KOPT-K1 (cell line): Measurements from ENCODE around the gene C2.
"Not testable (repeated sequence)": the region's sequence is repeated elsewhere in the genome, so short reads cannot be mapped to it uniquely, and the experiment has no call there.

Experiments
- H3K27ac ChIP-seq: fragments of 200-600 bp; sonication (generic); 2 replicates; pipeline ENCODE4 v1.5.1; 2016; ENCODE audit warnings: antibody characterized with exemption, mild to moderate bottlenecking, low read depth, low read length; ENCODE audit not compliant: poor library complexity, severe bottlenecking
- H3K36me3 ChIP-seq: fragments of 200-600 bp; sonication (generic); 2 replicates; pipeline ENCODE4 v1.5.1; 2017; ENCODE audit warnings: antibody characterized with exemption, mild to moderate bottlenecking, low read length, moderate library complexity; ENCODE audit not compliant: insufficient read depth
- H3K9me3 ChIP-seq: fragments of 200-600 bp; sonication (generic); 2 replicates; pipeline ENCODE4 v1.5.1; 2017; ENCODE audit warnings: antibody characterized with exemption, low read length, mild to moderate bottlenecking; ENCODE audit not compliant: insufficient read depth, poor library complexity, severe bottlenecking

Gene C2

GRCh38 chr6:31969712-31970603, 42.4 kb downstream of the C2 start:
- Histone ChIP-seq H3K36me3 (peaks cover 61% of the 10 kb centered on the region), H3K27ac (no peak overlapping the region), H3K9me3 (no peaks in the 10 kb centered on the region)

GRCh38 chr6:31970604-31971271, 43.2 kb downstream of the C2 start:
- Histone ChIP-seq H3K27ac (peak overlapping the region; percentile 77), H3K9me3 (no peaks in the 10 kb centered on the region), H3K36me3 (peaks cover 53% of the 10 kb centered on the region)

DNA sequence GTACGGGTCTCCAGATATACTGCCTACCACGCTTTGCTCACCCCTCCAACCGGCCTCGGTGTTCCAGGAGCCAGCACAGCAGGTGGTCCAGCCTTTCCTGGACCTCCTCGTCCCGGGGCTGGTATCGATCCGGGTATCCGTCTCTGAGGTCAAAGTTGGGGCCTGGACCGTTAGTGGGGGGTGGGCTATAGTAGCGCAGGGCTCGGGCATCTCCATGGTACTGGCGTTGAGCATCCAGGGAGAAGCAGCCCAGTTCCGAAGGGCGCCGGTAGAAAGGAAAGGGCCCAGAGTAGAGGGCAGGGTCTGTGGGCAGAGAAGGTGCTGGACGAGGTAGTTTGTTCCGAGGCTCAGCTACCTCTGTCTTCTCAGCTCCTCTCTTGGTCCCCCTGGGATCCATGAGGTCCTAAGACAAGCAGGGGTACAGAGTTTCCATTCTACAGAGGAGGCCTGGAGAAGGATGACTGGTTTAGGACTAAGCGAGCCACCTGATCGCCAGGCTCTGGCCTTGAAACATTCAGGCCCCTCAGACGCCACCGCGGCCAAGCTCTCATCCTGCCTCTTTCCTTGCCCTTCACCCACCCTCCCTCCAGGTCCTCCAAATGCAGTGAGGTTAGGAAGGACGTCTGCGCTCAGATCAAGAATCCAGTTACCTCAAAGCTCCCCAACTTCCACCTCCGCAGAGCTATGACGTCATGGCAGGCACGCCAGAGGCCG, 43.9 kb downstream of the C2 start:
- Histone ChIP-seq H3K9me3 (no peaks in the 10 kb centered on the region), H3K27ac (peak overlapping the region; percentile 77), H3K36me3 (peaks cover 46% of the 10 kb centered on the region)

DNA sequence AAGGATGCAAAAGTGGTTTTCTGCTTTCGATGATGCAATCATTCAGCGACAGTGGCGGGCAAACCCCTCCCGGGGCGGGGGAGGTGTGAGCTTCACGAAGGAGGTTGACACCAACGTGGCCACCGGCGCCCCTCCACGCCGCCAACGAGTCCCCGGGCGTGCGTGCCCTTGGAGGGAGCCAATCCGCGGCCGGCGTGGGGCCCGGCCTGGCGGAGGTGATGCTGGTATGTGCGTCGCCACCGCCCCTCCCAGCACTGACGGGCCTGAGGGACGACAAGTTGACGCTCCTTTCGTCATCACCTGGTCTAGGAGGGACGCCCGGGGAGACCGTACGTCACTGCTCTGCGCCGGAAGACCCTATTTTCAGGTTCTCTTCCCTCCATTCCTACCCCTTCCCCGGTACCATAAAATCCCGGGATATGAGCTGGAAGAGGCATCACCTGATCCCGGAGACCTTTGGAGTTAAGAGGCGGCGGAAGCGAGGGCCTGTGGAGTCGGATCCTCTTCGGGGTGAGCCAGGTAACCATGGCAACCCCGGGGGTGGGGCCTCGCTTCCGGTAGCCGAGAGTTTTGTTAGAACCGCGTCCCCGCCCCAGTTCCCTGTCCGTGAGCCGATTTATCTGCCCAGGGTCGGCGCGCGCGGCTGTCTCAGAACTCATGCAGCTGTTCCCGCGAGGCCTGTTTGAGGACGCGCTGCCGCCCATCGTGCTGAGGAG, 44.6 kb downstream of the C2 start, which contains the start of gene DXO:
DXO (minus strand) TSS at position 146 of the 716 bp plus-strand sequence. CDS start 463 bp downstream, outside the sequence.
- H3K27ac ChIP-seq: peak within 1 kb of the TSS; percentile 77
- peaks cover 39% of the 10 kb centered on the region for H3K36me3 ChIP-seq
- H3K9me3 ChIP-seq: no peaks in the 10 kb centered on the region

GRCh38 chr6:31972709-31973350, 45.3 kb downstream of the C2 start:
- Histone ChIP-seq H3K9me3 (no peaks in the 10 kb centered on the region), H3K27ac (peak overlapping the region; percentile 77), H3K36me3 (peaks cover 32% of the 10 kb centered on the region)

DNA sequence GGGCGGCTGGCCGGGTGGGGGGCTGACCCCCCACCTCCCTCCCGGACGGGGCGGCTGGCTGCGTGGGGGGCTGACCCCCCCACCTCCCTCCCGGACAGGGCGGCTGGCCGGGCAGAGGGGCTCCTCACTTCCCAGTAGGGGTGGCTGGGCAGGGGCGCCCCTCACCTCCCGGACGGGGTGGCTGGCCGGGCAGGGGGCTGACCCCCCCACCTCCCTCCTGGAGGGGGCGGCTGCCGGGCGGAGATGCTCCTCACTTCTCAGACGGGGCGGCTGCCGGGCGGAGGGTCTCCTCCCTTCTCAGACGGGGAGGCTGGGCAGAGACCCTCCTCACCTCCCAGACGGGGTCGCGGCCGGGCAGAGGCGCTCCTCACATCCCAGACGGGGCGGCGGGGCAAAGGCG, 48.5 kb downstream of the C2 start:
- H3K9me3 ChIP-seq, H3K27ac ChIP-seq, H3K36me3 ChIP-seq: not testable (repeated sequence)

DNA sequence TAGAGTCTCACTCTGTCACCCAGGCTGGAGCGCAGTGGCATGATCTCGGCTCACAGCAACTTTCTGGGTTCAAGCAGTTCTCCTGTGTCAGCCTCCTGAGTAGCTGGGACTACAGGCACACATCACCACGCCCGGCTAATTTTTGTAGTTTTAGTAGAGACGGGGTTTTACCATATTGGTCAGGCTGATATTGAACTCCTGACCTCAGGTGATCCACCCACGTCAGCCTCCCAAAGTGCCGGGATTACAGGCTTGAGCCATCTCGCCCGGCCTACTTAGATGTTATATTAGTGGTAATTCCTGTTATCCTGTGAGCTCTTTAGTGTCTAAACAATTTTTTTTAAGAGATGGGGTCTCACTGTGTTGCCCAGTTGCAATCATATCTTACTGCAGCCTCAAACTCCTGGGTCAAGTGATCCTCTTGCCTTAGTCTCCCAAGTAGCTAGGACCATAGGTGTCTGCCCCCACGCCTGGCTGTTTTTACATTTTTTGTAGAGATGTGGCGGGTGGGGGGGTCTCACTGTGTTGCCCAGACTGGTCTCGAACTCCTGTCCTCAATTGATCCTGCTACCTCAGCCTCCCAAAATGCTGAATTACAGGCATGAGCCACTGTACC, 50.4 kb downstream of the C2 start:
- no peak overlapping the region for H3K27ac ChIP-seq
- H3K9me3 ChIP-seq: no peaks in the 10 kb centered on the region
- H3K36me3 ChIP-seq: no peaks in the 10 kb centered on the region

DNA sequence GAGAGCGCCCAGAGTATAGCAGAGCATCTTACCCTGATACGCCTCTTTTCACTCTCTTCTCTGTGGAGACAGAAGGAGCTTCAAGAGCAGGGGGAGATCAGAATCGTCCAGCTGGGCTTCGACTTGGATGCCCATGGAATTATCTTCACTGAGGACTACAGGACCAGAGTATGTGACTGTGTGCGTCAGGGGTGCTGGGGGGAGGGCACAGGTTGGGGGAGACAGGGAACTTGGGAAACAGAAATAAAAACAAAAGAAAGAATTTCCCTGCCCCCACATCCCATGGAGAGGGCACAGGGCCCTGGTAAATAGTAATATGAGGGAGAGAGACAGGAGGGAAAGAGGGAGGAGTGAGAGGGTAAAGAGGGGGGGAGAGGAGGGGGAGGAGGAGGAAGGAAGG, 51.3 kb downstream of the C2 start:
- Histone ChIP-seq H3K9me3 (no peaks in the 10 kb centered on the region), H3K36me3 (no peaks in the 10 kb centered on the region), H3K27ac (no peak overlapping the region)

GRCh38 chr6:31979238-31979898, 51.9 kb downstream of the C2 start:
- H3K9me3 ChIP-seq: no peaks in the 10 kb centered on the region

DNA sequence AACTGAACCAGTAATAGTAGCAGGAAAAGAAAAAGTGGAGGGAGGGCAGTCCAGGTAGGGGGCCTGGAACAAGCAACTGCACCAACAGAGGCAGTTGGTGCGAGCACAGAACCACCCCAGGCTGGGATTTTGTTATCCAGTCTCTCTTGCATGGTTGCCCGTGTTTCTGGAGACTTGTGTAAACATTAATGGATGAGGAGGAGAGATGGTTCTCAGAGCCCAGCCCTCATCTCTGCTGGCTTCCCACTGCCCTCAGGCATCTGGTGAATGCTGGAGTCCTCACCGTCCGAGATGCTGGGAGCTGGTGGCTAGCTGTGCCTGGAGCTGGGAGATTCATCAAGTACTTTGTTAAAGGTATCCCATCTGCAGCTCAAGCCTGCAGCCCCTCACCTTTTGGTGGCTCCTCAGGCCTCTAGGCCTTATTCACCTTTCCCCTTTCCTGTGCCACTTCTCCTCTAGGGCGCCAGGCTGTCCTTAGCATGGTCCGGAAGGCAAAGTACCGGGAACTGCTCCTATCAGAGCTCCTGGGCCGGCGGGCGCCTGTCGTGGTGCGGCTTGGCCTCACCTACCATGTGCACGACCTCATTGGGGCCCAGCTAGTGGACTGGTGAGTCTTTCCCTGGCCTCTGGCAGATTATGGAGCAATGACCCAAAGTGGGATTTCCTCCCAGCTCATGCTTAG, 52.8 kb downstream of the C2 start:
- not testable (repeated sequence) for H3K27ac ChIP-seq, H3K9me3 ChIP-seq, H3K36me3 ChIP-seq

More at GRCh38 chr6:31979238-31979898, 51.9 kb downstream of the C2 start:
- no peak overlapping the region for H3K27ac ChIP-seq
- H3K36me3 ChIP-seq: no peaks in the 10 kb centered on the region

DNA sequence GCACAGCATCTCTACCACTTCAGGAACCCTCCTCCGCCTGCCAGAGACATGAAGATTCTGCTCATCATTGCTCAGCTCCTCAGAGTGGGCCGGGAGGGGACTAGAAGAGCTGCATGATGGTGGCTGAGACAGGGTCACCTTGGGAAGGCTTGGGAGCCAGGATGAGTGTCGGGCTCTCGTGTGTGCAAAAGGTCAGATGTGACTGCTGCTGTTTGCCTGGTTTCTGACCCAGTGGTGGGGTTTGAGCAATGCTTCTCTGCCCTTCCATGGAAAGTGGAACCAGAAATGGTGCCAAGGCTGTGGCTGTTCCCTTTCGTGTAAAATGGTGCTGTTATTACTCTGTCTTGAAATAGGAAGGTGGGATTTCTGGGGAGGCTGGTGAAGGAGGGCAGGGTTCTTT, 53.5 kb downstream of the C2 start:
- H3K27ac ChIP-seq, H3K36me3 ChIP-seq: not testable (repeated sequence)

DNA sequence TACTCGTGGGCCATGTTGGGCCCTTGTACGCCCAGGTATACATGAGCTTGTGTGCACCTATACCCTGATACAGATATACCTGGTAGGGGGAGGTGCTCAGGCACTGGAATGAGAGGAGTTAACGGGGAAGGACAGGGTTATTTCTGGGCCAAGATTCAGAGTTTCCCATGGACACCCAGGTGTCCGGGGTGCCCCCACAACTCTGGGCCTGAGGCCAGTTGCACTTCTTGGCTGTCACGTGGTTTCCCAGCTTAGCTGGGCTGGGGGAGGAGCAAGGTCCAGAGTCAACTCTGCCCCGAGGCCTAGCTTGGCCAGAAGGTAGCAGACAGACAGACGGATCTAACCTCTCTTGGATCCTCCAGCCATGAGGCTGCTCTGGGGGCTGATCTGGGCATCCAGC, 54.2 kb downstream of the C2 start, which contains the start of gene C4A:
C4A (plus strand) TSS at position 314 of the 400 bp plus-strand sequence; CDS start at position 365, 51 bp downstream.
- H3K27ac ChIP-seq, H3K9me3 ChIP-seq, H3K36me3 ChIP-seq: not testable (repeated sequence)

More for the DNA sequence above, 53.5 kb downstream of the C2 start:
- not testable (repeated sequence) for H3K9me3 ChIP-seq

DNA sequence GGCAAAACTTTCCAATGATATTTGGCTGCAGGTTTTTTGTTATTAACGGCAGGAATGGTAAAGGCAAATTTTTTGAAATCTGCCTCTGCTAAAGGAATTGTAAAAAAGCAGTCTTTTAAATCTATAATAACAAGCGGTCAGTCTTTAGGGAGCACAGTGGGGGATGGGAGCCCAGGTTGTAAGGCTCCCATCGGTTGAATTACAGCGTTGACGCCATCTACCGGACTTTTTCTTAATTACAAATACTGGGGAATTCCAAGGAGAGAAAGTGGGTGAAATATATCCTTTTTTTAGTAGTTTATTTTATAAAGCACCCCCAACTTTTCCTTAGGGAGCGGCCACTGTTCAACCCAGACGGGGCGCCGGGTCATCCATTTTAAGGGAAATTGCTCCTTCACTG, 61.8 kb downstream of the C2 start:
- H3K36me3 ChIP-seq, H3K9me3 ChIP-seq, H3K27ac ChIP-seq: not testable (repeated sequence)
